Stimulated activated naive CD8-positive, alpha-beta T cell treated with anti-CD3 and anti-CD28 coated beads, Interleukin-15, amount 100 ng/mL, for 72 hours (primary cell): ENCODE data around the gene CMSS1.

Source experiments
- ATAC-seq: fragments of 150-1000 bp; cut with Tn5 transposase; 2 replicates; pipeline ENCODE4 v1.10.0; 2021; ENCODE audit warnings: mild to moderate bottlenecking, moderate library complexity
- DNase-seq, 2 donors: peaks; one replicate each; pipeline ENCODE4 v3.0.0; 2021 to 2022
- H3K27ac Mint-ChIP-seq, 2 donors: one replicate each; pipeline ENCODE4 v1.8.0; 2022; ENCODE audit warnings: mild to moderate bottlenecking in 2 of 2, mixed read lengths in 2 of 2, moderate library complexity in 2 of 2
- H3K27me3 Mint-ChIP-seq: one replicate; pipeline ENCODE4 v1.8.0; 2022; ENCODE audit warnings: mixed read lengths
- H3K4me1 Mint-ChIP-seq: one replicate; pipeline ENCODE4 v1.8.0; 2022; ENCODE audit warnings: mild to moderate bottlenecking, mixed read lengths
- H3K4me3 Mint-ChIP-seq, 2 donors: one replicate each; pipeline ENCODE4 v1.8.0; 2022; ENCODE audit warnings: mild to moderate bottlenecking in 2 of 2, mixed read lengths in 2 of 2, moderate library complexity in 1 of 2
- H3K9me3 Mint-ChIP-seq, 2 donors: one replicate each; pipeline ENCODE4 v1.8.0; 2022; ENCODE audit warnings: mixed read lengths in 2 of 2

The CMSS1 gene

GRCh38 chr3:99954914-99955644 lies 137.4 kb downstream of the CMSS1 start:
- H3K4me3 Mint-ChIP-seq: no peak overlapping the region
- no peak for ATAC-seq
- H3K27me3 Mint-ChIP-seq: no peaks in the 10 kb centered on the region
- peaks cover 9% of the 10 kb centered on the region for H3K4me1 Mint-ChIP-seq
- H3K27ac Mint-ChIP-seq: no peak overlapping the region
- no peak for DNase-seq
- no peaks in the 10 kb centered on the region for H3K9me3 Mint-ChIP-seq

GRCh38 chr3:99955773-99956562 lies 138.3 kb downstream of the CMSS1 start:
- Mint-ChIP-seq H3K4me1 (peaks cover 9% of the 10 kb centered on the region), H3K4me3 (no peak overlapping the region), H3K9me3 (no peaks in the 10 kb centered on the region), H3K27ac (no peak overlapping the region), H3K27me3 (no peaks in the 10 kb centered on the region)
- DNase-seq (no peak), ATAC-seq (no peak)

GRCh38 chr3:99957151-99957796 lies 139.6 kb downstream of the CMSS1 start:
- H3K27me3 Mint-ChIP-seq: no peaks in the 10 kb centered on the region
- no peak overlapping the region for H3K27ac Mint-ChIP-seq
- H3K4me1 Mint-ChIP-seq: peaks cover 16% of the 10 kb centered on the region
- DNase-seq (no peak), ATAC-seq (no peak)
- H3K9me3 Mint-ChIP-seq: no peaks in the 10 kb centered on the region
- no peak overlapping the region for H3K4me3 Mint-ChIP-seq

GRCh38 chr3:99958222-99958912 lies 140.7 kb downstream of the CMSS1 start:
- no peak overlapping the region for H3K27ac Mint-ChIP-seq
- H3K4me1 Mint-ChIP-seq: peaks cover 16% of the 10 kb centered on the region
- DNase-seq (no peak), ATAC-seq (no peak)
- H3K9me3 Mint-ChIP-seq: no peaks in the 10 kb centered on the region
- H3K4me3 Mint-ChIP-seq: no peak overlapping the region
- H3K27me3 Mint-ChIP-seq: no peaks in the 10 kb centered on the region

GRCh38 chr3:99960123-99960878 lies 142.6 kb downstream of the CMSS1 start:
- DNase-seq (no peak), ATAC-seq (no peak)
- H3K27me3 Mint-ChIP-seq: no peaks in the 10 kb centered on the region
- H3K4me3 Mint-ChIP-seq: no peak overlapping the region
- H3K9me3 Mint-ChIP-seq: no peaks in the 10 kb centered on the region
- H3K4me1 Mint-ChIP-seq: peaks cover 21% of the 10 kb centered on the region
- H3K27ac Mint-ChIP-seq: no peak overlapping the region

- H3K27me3 Mint-ChIP-seq: no peaks in the 10 kb centered on the region
- peaks cover 22% of the 10 kb centered on the region for H3K4me1 Mint-ChIP-seq
- DNase-seq: no peak
- H3K27ac Mint-ChIP-seq: no peak overlapping the region
- no peak for ATAC-seq
- no peak overlapping the region for H3K4me3 Mint-ChIP-seq
- H3K9me3 Mint-ChIP-seq: no peaks in the 10 kb centered on the region
Observed at GRCh38 chr3:99960941-99961340, 143.3 kb downstream of the CMSS1 start.

- H3K9me3 Mint-ChIP-seq: no peaks in the 10 kb centered on the region
- no peak for DNase-seq
- ATAC-seq: no peak
- H3K27ac Mint-ChIP-seq: no peak overlapping the region
- H3K27me3 Mint-ChIP-seq: no peaks in the 10 kb centered on the region
- no peak overlapping the region for H3K4me3 Mint-ChIP-seq
- peaks cover 22% of the 10 kb centered on the region for H3K4me1 Mint-ChIP-seq
Observed at GRCh38 chr3:99961756-99962515, 144.3 kb downstream of the CMSS1 start.

- Mint-ChIP-seq H3K27ac (no peak overlapping the region), H3K4me3 (no peak overlapping the region), H3K4me1 (peaks cover 22% of the 10 kb centered on the region), H3K27me3 (no peaks in the 10 kb centered on the region), H3K9me3 (no peaks in the 10 kb centered on the region)
- ATAC-seq: no peak
- DNase-seq: no peak
Observed at GRCh38 chr3:99962703-99963102, 145.0 kb downstream of the CMSS1 start.

GRCh38 chr3:99965077-99965476 lies 147.4 kb downstream of the CMSS1 start:
- H3K27ac Mint-ChIP-seq: peak overlapping the region in 1 of 2 donors; percentile 53
- no peaks in the 10 kb centered on the region for H3K27me3 Mint-ChIP-seq
- H3K4me3 Mint-ChIP-seq: no peak overlapping the region
- DNase-seq: no peak
- peak; percentile 56 for ATAC-seq
- peaks cover 39% of the 10 kb centered on the region for H3K4me1 Mint-ChIP-seq
- no peaks in the 10 kb centered on the region for H3K9me3 Mint-ChIP-seq

- ATAC-seq (no peak), DNase-seq (no peak)
- H3K4me1 Mint-ChIP-seq: peaks cover 47% of the 10 kb centered on the region
- H3K27ac Mint-ChIP-seq: no peak overlapping the region
- H3K9me3 Mint-ChIP-seq: no peaks in the 10 kb centered on the region
- H3K27me3 Mint-ChIP-seq: no peaks in the 10 kb centered on the region
- no peak overlapping the region for H3K4me3 Mint-ChIP-seq
Observed at GRCh38 chr3:99965681-99966408, 148.2 kb downstream of the CMSS1 start.

GRCh38 chr3:99966662-99967416 lies 149.2 kb downstream of the CMSS1 start:
- peaks cover 46% of the 10 kb centered on the region for H3K4me1 Mint-ChIP-seq
- H3K4me3 Mint-ChIP-seq: no peak overlapping the region
- H3K27me3 Mint-ChIP-seq: no peaks in the 10 kb centered on the region
- no peaks in the 10 kb centered on the region for H3K9me3 Mint-ChIP-seq
- DNase-seq (no peak), ATAC-seq (no peak)
- H3K27ac Mint-ChIP-seq: peak overlapping the region in 1 of 2 donors; percentile 20

GRCh38 chr3:99967796-99968195 lies 150.1 kb downstream of the CMSS1 start:
- no peak overlapping the region for H3K27ac Mint-ChIP-seq
- no peak overlapping the region for H3K4me3 Mint-ChIP-seq
- H3K9me3 Mint-ChIP-seq: no peaks in the 10 kb centered on the region
- no peak for ATAC-seq
- no peaks in the 10 kb centered on the region for H3K27me3 Mint-ChIP-seq
- no peak for DNase-seq
- peaks cover 42% of the 10 kb centered on the region for H3K4me1 Mint-ChIP-seq

GRCh38 chr3:99969136-99969535 lies 151.5 kb downstream of the CMSS1 start:
- Mint-ChIP-seq H3K4me1 (peaks cover 42% of the 10 kb centered on the region), H3K27ac (peak overlapping the region in 1 of 2 donors; percentile 17), H3K9me3 (no peaks in the 10 kb centered on the region), H3K27me3 (no peaks in the 10 kb centered on the region), H3K4me3 (no peak overlapping the region)
- DNase-seq (no peak), ATAC-seq (no peak)
